ENCODE data around the gene ZNF628.

ZNF628 gene

DNA sequence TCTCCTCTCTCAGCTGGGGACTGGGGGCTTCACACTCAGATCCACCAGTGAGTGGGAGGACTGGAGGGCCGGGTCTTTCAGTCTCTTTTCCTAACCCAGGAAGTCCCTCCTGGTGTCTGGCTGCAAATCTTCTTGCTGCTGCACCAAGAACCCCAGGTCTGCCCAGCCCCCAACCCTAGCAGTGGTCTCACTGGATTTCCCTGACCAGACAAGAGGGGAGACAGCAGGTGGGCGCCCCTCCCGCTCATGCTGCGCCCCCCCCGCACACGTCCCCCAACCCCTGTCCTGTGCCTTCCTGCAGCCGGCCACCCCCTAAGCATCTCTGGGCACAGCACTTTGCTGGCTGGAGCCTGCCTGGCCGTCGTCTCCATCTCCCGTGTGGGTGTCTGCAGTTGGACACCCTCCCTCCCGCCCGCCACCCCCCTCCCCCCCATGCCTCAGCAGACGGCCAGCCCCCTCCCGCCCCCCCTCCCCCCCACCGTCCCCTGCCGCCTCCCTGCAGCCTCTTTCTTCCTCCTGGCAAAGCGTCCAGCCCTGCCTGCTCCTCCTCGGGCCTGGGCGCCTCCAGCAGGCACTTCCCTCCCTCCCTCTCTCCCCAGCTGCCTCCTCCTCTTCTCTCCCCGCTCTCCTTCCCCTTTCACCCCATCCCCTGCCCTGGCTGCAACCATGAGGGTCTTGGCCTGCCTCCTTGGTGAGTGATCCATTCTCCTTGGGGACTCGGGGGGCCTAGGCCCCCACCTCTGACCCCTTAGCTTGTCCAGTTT is 11.7 kb downstream of the ZNF628 start, which contains the start of gene SSC5D:
Gene SSC5D (plus strand): TSS at position 513 of the 764 bp plus-strand sequence. CDS start 154 bp downstream, at position 667.
- no peak for DNase-seq
- Histone ChIP-seq H3K4me3 (peak within 1 kb of the TSS in 1 of 2 donors; percentile 38), H3K9me3 (no peaks in the 10 kb centered on the region), H3K27me3 (peaks cover 0 to 83% of the 10 kb centered on the region in 2 donors), H3K36me3 (peaks cover under 1 to 10% (median 10%) of the 10 kb centered on the region in 3 donors), H3K4me1 (peaks cover 0 to 64% (median 42%) of the 10 kb centered on the region in 4 donors), H3K27ac (peak within 1 kb of the TSS; percentile 60 to 86)
- intact Hi-C loops (cut with DNase I; ENCODE audit: low total_unique reads), result no loop called here
- no peak for TF ChIP-seq CTCF (IDR thresholded peaks at IDR 0.05)

GRCh38 chr19:55488986-55489710 is 12.7 kb downstream of the ZNF628 start:
- Histone ChIP-seq H3K36me3 (no peaks in the 10 kb centered on the region), H3K27ac (peak overlapping the region; percentile 33 to 86), H3K4me3 (peak overlapping the region in 1 of 2 donors; percentile 38), H3K4me1 (peaks cover 0 to 67% (median 40%) of the 10 kb centered on the region in 4 donors), H3K27me3 (peaks cover 0 to 83% of the 10 kb centered on the region in 2 donors), H3K9me3 (no peaks in the 10 kb centered on the region)
- intact Hi-C loops (cut with DNase I; ENCODE audit: low total_unique reads), result no loop called here
- TF ChIP-seq CTCF (IDR thresholded peaks at IDR 0.05), result no peak
- no peak for DNase-seq

DNA sequence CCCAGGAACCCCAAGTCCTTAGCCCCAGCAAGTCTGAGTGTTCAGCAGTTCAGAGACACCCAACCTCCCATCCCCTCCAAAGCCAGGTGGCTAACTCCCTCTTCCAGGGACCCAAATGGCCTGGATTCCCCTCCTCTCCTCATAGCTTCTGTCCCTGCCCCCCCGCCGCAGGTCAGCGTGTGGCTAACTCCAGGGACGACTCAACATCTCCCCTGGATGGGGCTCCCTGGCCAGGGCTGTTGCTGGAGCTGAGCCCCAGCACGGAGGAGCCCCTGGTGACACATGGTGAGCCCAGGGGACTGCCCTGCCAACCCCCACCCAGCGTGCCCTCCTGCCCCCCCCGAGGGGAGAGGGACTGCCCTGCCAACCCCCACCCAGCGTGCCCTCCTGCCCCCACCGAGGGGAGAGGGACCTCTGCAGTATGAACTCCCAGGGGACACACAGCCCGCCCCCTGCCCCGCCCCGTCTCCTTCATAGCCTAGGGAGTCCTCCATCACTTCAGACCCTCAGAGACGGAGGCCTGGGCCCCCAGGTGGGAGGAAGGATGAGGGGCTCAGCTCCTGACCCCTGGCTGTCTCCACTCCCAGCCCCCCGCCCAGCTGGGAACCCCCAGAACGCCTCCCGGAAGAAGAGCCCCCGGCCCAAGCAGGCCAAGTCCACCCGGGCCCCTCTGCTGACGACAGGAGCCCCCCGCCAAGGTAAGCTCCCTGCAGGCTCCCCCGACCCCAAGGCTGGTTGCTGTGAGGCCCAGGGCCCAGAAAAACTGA is 13.5 kb downstream of the ZNF628 start:
- Histone ChIP-seq H3K4me3 (peak overlapping the region in 1 of 2 donors; percentile 38), H3K4me1 (peaks cover 0 to 59% (median 32%) of the 10 kb centered on the region in 4 donors), H3K27me3 (peaks cover 0 to 83% of the 10 kb centered on the region in 2 donors), H3K27ac (peak overlapping the region in 1 of 2 donors; percentile 86), H3K9me3 (no peaks in the 10 kb centered on the region), H3K36me3 (no peaks in the 10 kb centered on the region)
- no peak for DNase-seq
- intact Hi-C loops (cut with DNase I; ENCODE audit: low total_unique reads), result no loop called here
- no peak for TF ChIP-seq CTCF (IDR thresholded peaks at IDR 0.05)

DNA sequence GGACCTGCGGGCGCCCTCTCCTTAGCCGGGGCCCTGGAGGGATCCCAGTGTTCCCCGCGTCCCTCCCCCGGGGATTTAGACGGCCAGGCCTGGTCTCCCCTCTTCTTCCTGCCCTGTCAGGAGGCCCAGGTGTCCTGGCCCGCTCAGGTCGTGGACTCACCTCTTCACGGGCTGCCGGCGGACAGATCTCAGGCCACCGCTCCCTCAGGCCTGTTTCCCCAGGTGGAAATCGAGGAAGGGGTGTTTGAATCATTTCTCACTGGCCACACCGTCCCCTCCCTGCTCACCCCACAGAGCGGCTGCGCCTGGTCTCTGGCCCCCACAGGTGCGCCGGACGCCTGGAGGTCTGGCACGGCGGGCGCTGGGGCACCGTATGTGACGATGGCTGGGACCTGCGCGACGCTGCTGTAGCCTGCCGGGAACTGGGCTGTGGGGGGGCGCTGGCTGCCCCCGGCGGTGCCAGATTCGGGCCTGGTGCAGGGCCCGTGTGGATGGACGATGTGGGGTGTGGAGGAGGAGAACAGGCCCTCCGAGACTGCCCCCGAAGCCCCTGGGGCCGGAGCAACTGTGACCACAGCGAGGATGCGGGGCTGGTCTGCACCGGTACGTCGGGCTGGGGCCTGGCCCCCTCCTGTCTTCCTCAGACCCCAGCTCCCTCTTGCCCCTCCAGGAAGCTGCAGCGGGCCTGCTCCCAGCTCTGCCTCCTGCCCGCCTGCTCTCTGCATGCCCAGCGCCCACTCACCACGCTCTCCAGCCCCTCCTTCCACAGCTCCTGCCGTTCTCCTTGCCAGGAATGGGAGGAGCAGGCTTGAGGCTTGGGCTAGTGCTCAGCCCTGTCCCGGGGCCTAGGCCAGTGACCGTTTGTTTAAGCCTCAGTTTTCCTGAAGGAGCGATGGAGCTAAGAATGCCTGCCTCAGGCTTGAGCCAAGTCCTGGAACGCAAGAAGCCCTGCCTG is 14.3 kb downstream of the ZNF628 start:
- no peak for DNase-seq
- Histone ChIP-seq H3K9me3 (no peaks in the 10 kb centered on the region), H3K4me3 (no peak overlapping the region), H3K27ac (peak overlapping the region; percentile 18 to 22), H3K4me1 (peaks cover 0 to 51% (median 25%) of the 10 kb centered on the region in 4 donors), H3K36me3 (no peaks in the 10 kb centered on the region), H3K27me3 (peaks cover 0 to 75% of the 10 kb centered on the region in 2 donors)
- TF ChIP-seq CTCF (IDR thresholded peaks at IDR 0.05), result no peak
- intact Hi-C loops (cut with DNase I; ENCODE audit: low total_unique reads), result no loop called here

All from tibial artery (tissue), 4 donors.